ENCODE measurements around the gene LTBP1. TPM values are rescaled to one million over a fixed set of nuclear protein-coding genes. Genes with fewer than 3 reads are reported as not detected.

Gene LTBP1
- total RNA-seq, 2 donors from 2014 or later, result 0.04 to 0.29 TPM

DNA sequence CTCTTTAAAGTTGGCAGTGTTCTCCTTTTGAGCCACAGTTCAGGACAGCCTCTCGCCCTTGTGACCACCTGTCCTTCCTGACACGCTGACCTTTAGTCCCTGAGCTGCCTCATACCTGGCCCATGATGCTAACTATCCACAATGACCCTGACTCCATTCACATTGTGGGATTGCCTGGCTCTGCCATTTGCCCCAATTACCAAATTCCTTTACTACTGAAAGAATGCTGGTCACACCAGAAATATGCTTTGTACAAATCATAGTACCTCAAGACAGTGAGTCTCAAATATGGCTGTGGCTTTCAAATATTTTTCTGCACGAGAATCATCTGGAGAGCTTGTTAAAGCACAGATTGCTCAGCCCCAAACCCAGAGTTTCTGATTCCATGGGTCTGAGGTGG, 54.2 kb downstream of the LTBP1 start:
- no peak for ATAC-seq (replicated peaks)
- H3K4me3 Mint-ChIP-seq, result no peak overlapping the region
- no peaks in the 10 kb centered on the region for H3K27me3 Mint-ChIP-seq
- H3K9me3 Mint-ChIP-seq, result no peaks in the 10 kb centered on the region
- no peak overlapping the region for H3K27ac Mint-ChIP-seq
- no peaks in the 10 kb centered on the region for H3K36me3 Mint-ChIP-seq (ENCODE audit: low read depth)
- no peaks in the 10 kb centered on the region for H3K4me1 Mint-ChIP-seq

DNA sequence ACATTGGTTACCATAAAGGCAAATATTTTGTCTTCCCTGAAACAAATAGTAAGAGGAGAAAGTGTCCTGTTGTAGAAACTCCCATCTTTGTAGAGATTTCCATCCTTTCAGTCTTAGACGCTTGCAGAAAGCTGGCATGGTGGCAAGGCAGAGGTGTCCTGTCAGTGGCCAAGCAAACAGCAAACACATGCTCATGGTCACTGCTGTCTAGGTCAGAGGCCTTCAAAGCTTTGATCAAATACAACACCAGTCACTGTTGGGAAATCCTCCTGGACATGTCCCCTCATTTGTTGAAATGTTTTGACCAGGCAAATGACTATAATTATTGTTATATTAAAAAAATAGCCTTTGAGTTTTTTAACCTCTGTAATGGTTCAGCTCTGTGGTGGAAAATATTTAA, 55.1 kb downstream of the LTBP1 start:
- Mint-ChIP-seq H3K4me3 (no peak overlapping the region), H3K27ac (no peak overlapping the region), H3K9me3 (no peaks in the 10 kb centered on the region), H3K27me3 (no peaks in the 10 kb centered on the region), H3K36me3 (ENCODE audit: low read depth) (no peaks in the 10 kb centered on the region), H3K4me1 (no peaks in the 10 kb centered on the region)
- no peak for ATAC-seq (replicated peaks)

DNA sequence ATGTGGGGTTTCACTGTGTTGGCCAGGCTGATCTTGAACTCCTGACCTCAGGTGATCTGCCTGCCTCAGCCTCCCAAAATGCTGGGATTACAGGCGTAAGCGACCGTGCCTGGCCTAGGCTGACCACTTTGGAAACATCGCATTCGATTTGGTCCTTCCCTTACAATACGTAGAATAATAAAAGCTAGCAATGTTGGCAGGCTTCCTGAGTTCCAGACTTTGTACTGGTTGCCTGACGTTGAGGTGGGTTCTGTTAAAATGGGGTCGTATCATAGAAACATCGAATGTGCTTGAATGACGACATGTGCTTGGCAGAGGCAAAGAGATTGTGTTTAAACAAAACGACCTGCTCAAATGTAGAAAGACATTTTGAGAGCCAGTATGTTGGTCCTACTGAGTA, 56.1 kb downstream of the LTBP1 start:
- ATAC-seq (replicated peaks), result no peak
- H3K27ac Mint-ChIP-seq, result no peak overlapping the region
- H3K27me3 Mint-ChIP-seq, result no peaks in the 10 kb centered on the region
- H3K4me3 Mint-ChIP-seq, result no peak overlapping the region
- no peaks in the 10 kb centered on the region for H3K4me1 Mint-ChIP-seq
- no peaks in the 10 kb centered on the region for H3K36me3 Mint-ChIP-seq (ENCODE audit: low read depth)
- no peaks in the 10 kb centered on the region for H3K9me3 Mint-ChIP-seq

DNA sequence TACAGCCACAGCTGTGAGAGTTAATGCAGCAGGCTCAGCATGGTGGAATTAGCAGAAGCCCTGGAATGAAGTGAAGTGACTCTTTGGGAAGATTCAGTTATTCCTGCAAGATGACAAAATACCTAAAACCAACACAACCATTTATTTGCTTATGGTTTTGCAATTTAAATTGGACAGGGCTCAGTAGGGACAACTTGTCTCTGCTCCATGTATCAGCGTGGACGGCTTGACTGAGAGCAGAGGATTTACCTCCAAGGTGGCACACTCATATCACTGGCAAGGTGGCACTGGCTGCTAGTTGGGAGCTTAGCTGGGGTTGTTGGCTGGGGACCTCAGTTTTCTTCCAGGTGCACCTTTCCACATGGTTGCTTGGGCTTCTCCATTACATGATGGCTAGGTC, 58.3 kb downstream of the LTBP1 start:
- Mint-ChIP-seq H3K9me3 (no peaks in the 10 kb centered on the region), H3K4me1 (no peaks in the 10 kb centered on the region), H3K36me3 (ENCODE audit: low read depth) (no peaks in the 10 kb centered on the region), H3K27me3 (peaks cover 2% of the 10 kb centered on the region), H3K4me3 (no peak overlapping the region), H3K27ac (no peak overlapping the region)
- no peak for ATAC-seq (replicated peaks)

DNA sequence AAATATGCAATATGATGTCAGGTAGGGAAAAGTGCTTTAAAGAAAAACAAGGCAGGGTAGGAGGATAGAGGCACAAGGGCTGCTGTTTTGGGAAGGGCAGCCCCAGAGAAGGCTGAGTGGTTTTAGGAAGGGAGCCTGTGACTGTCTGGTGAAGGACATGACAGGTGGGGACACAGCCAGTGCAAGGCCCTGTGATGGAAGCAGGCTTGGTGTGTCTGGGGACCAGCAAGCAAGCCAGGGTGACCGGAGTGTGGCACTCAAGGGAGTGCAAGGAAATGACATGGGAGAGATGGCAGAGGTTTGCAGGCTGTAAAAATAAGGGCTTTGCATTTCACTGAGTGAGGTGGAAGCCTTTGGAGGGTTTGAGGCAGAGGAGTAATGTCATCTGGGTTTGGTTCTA, 62.0 kb downstream of the LTBP1 start:
- H3K9me3 Mint-ChIP-seq, result no peaks in the 10 kb centered on the region
- H3K36me3 Mint-ChIP-seq (ENCODE audit: low read depth), result no peaks in the 10 kb centered on the region
- no peak overlapping the region for H3K4me3 Mint-ChIP-seq
- no peak overlapping the region for H3K27ac Mint-ChIP-seq
- H3K27me3 Mint-ChIP-seq, result peaks cover 2% of the 10 kb centered on the region
- H3K4me1 Mint-ChIP-seq, result no peaks in the 10 kb centered on the region
- no peak for ATAC-seq (replicated peaks)

DNA sequence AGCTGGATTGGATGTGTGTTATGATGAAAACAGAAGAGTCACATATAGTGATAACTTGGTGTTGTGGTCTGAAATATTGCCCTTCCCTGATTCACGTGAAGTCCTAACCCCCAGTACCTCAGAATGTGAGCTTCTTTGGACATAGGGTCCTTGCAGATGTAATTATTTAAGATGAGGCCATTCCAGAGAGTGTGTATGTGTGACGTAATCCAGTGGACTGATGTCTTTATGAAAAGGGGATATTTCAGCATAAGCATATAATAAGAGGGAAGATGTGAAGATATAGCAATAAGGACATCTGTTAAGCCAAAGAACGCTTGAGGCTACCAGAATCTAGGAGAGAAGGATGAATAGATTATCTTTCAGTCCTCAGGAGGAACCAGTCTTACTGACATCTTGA, 62.5 kb downstream of the LTBP1 start:
- Mint-ChIP-seq H3K4me3 (no peak overlapping the region), H3K36me3 (ENCODE audit: low read depth) (no peaks in the 10 kb centered on the region), H3K4me1 (no peaks in the 10 kb centered on the region), H3K27ac (no peak overlapping the region), H3K27me3 (peaks cover 4% of the 10 kb centered on the region), H3K9me3 (no peaks in the 10 kb centered on the region)
- no peak for ATAC-seq (replicated peaks)

DNA sequence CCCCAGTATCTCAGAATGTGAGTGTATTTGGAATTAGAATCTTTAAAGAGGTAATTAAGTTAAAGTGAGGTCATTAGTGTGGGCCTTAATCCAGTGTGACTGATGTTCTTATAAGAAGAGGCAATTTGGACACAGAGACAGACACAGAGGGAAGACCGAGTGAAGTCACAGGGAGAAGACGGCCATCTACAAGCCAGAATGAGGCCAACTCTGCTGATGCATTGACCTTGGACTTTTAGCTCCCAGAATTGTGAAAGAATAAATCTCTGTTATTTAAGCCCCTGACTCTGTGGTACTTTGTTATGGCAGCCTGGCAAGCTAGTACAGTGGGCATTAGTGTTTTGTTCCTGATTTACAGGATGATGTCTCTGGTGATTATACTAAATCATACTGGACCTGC, 64.6 kb downstream of the LTBP1 start:
- no peak overlapping the region for H3K4me3 Mint-ChIP-seq
- H3K9me3 Mint-ChIP-seq, result no peaks in the 10 kb centered on the region
- H3K27me3 Mint-ChIP-seq, result peaks cover 6% of the 10 kb centered on the region
- no peak overlapping the region for H3K27ac Mint-ChIP-seq
- ATAC-seq (replicated peaks), result no peak
- H3K4me1 Mint-ChIP-seq, result no peaks in the 10 kb centered on the region
- no peaks in the 10 kb centered on the region for H3K36me3 Mint-ChIP-seq (ENCODE audit: low read depth)

- no peaks in the 10 kb centered on the region for H3K9me3 Mint-ChIP-seq
- H3K27ac Mint-ChIP-seq, result no peak overlapping the region
These were observed 65.2 kb downstream of the LTBP1 start for GRCh38 chr2:33011941-33012340.

GRCh38 chr2:33013684-33014110, 66.9 kb downstream of the LTBP1 start:
- peaks cover 6% of the 10 kb centered on the region for H3K27me3 Mint-ChIP-seq
- no peaks in the 10 kb centered on the region for H3K36me3 Mint-ChIP-seq (ENCODE audit: low read depth)
- no peak overlapping the region for H3K27ac Mint-ChIP-seq
- H3K4me1 Mint-ChIP-seq, result no peaks in the 10 kb centered on the region
- no peak overlapping the region for H3K4me3 Mint-ChIP-seq
- ATAC-seq (replicated peaks), result no peak
- H3K9me3 Mint-ChIP-seq, result no peaks in the 10 kb centered on the region

More at GRCh38 chr2:33011941-33012340, 65.2 kb downstream of the LTBP1 start:
- Mint-ChIP-seq H3K4me1 (no peaks in the 10 kb centered on the region), H3K4me3 (no peak overlapping the region), H3K36me3 (ENCODE audit: low read depth) (no peaks in the 10 kb centered on the region), H3K27me3 (peaks cover 6% of the 10 kb centered on the region)
- no peak for ATAC-seq (replicated peaks)

GRCh38 chr2:33014268-33014667, 67.5 kb downstream of the LTBP1 start:
- H3K9me3 Mint-ChIP-seq, result no peaks in the 10 kb centered on the region
- no peaks in the 10 kb centered on the region for H3K36me3 Mint-ChIP-seq (ENCODE audit: low read depth)
- ATAC-seq (replicated peaks), result no peak
- no peaks in the 10 kb centered on the region for H3K4me1 Mint-ChIP-seq
- peaks cover 4% of the 10 kb centered on the region for H3K27me3 Mint-ChIP-seq
- H3K27ac Mint-ChIP-seq, result no peak overlapping the region
- no peak overlapping the region for H3K4me3 Mint-ChIP-seq

GRCh38 chr2:33015421-33016142, 68.8 kb downstream of the LTBP1 start:
- no peak overlapping the region for H3K4me3 Mint-ChIP-seq
- H3K9me3 Mint-ChIP-seq, result no peaks in the 10 kb centered on the region
- no peak for ATAC-seq (replicated peaks)
- H3K36me3 Mint-ChIP-seq (ENCODE audit: low read depth), result no peaks in the 10 kb centered on the region
- H3K4me1 Mint-ChIP-seq, result no peaks in the 10 kb centered on the region
- H3K27me3 Mint-ChIP-seq, result peaks cover 5% of the 10 kb centered on the region
- no peak overlapping the region for H3K27ac Mint-ChIP-seq

DNA sequence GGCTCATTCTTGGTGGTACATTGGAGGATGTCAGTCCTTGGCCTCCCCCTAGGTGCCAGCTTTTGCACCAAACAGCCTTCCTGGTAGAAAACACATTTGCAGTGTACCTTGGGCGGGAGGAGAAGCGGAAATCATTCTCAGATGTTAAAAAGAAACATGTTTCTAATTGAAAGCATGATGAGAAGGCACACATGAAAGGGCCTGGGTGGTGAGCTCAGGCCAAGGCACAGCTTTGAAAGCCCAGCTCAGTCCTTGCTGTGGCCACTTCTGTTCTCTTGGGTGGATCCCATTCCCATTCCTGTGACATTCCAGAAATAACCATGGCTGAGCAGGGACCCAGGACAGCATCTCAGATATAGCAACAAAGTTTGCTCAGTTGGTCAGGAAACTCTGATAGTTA, 71.5 kb downstream of the LTBP1 start:
- Mint-ChIP-seq H3K27ac (no peak overlapping the region), H3K36me3 (ENCODE audit: low read depth) (no peaks in the 10 kb centered on the region), H3K4me1 (no peaks in the 10 kb centered on the region), H3K4me3 (no peak overlapping the region), H3K27me3 (peaks cover 21% of the 10 kb centered on the region), H3K9me3 (no peaks in the 10 kb centered on the region)
- ATAC-seq (replicated peaks), result no peak

GRCh38 chr2:33019796-33020195, 73.0 kb downstream of the LTBP1 start:
- ATAC-seq (replicated peaks), result no peak
- H3K27ac Mint-ChIP-seq, result no peak overlapping the region
- no peaks in the 10 kb centered on the region for H3K36me3 Mint-ChIP-seq (ENCODE audit: low read depth)
- H3K27me3 Mint-ChIP-seq, result peaks cover 29% of the 10 kb centered on the region
- H3K4me1 Mint-ChIP-seq, result no peaks in the 10 kb centered on the region
- H3K4me3 Mint-ChIP-seq, result no peak overlapping the region
- peaks cover 4% of the 10 kb centered on the region for H3K9me3 Mint-ChIP-seq

GRCh38 chr2:33020883-33021282, 74.1 kb downstream of the LTBP1 start:
- H3K9me3 Mint-ChIP-seq, result peaks cover 4% of the 10 kb centered on the region
- no peaks in the 10 kb centered on the region for H3K4me1 Mint-ChIP-seq
- peaks cover 33% of the 10 kb centered on the region for H3K27me3 Mint-ChIP-seq
- no peak overlapping the region for H3K27ac Mint-ChIP-seq
- H3K4me3 Mint-ChIP-seq, result no peak overlapping the region
- no peaks in the 10 kb centered on the region for H3K36me3 Mint-ChIP-seq (ENCODE audit: low read depth)
- ATAC-seq (replicated peaks), result no peak

DNA sequence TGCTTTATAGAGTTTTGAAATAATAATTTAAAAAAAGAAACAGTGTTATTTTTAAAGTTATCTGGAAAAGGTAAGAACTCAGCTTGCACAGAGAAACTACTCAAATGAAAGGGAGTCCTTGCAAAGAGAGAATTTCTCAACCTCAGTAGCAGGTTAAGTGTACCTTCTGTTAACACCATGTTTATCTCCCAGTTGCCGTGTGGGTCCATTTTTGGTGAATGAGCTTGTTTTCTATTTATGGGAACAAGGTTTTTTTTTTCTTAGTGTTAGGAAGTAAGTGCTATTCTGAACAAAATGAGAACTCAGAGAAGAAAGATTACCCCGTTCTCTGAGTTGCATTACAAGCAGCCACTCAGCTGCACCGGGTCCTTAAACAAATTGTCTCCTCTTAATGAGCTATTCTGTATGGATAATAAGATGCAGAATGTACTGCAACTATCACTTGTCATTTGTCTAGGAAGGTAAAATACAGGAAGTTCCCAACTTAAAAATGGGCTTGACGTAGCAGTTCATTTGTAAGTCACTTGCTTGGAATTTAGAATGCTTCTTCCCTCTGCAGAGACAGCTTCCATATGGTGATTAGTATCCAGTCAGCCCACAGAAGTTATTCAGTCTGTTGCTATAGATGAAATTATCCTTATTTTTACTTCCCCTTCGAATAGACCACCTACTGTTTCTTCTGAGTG, 74.9 kb downstream of the LTBP1 start:
- no peaks in the 10 kb centered on the region for H3K4me1 Mint-ChIP-seq
- H3K36me3 Mint-ChIP-seq (ENCODE audit: low read depth), result no peaks in the 10 kb centered on the region
- ATAC-seq (replicated peaks), result no peak
- H3K9me3 Mint-ChIP-seq, result peaks cover 4% of the 10 kb centered on the region
- H3K4me3 Mint-ChIP-seq, result no peak overlapping the region
- no peak overlapping the region for H3K27ac Mint-ChIP-seq
- peaks cover 35% of the 10 kb centered on the region for H3K27me3 Mint-ChIP-seq

Measured in activated T-helper 17 cell treated with anti-CD3 and anti-CD28 coated beads, Interleukin-2, amount 50 U/mL, for 72 hours (primary cell).